GM12891 (cell line): ENCODE data around the gene GPC5.

Source experiments
- PAX5 ChIP-seq: IDR thresholded peaks from 2 replicates; pipeline ENCODE4 v1.6.1; 2011; ENCODE audit warnings: low read length, moderate library complexity, mild to moderate bottlenecking; ENCODE audit not compliant: insufficient read depth, severe bottlenecking
- POLR2A ChIP-seq: IDR thresholded peaks from 2 replicates; pipeline ENCODE4 v1.6.1; 2011; ENCODE audit warnings: low read depth, low read length, control low read depth
- POLR2AphosphoS5 ChIP-seq: IDR thresholded peaks from 2 replicates; pipeline ENCODE4 v1.6.1; 2011; ENCODE audit warnings: low read depth, low read length, control low read depth
- SPI1 ChIP-seq: IDR thresholded peaks from 2 replicates; pipeline ENCODE4 v1.6.1; 2011; ENCODE audit warnings: low read depth, low read length, control low read depth
- TAF1 ChIP-seq: IDR thresholded peaks from 2 replicates; pipeline ENCODE4 v1.6.1; 2011; ENCODE audit warnings: low read depth, low read length, control low read depth

- TF ChIP-seq POLR2A: no peak
- TF ChIP-seq POLR2AphosphoS5: no peak
- no peak for TF ChIP-seq PAX5
- no peak for TF ChIP-seq TAF1
- no peak for TF ChIP-seq SPI1
Observed at GRCh38 chr13:92537471-92537870, 1139.0 kb downstream of the GPC5 start.
